ENCODE results near the gene PELI3. TPM values are rescaled to one million over a fixed set of nuclear protein-coding genes. Genes with fewer than 3 reads are reported as not detected.

The PELI3 gene
- total and polyA plus RNA-seq, 2 of the 8 experiments (the other 6 are each of a cell fraction or from before 2014, with no cell fraction given) = 5.2 to 7.6 TPM

GRCh38 chr11:66417000-66417399 lies 49.7 kb upstream of the PELI3 start:
- H3K9ac ChIP-seq (replicated peaks in 1 of 4; ENCODE audit: extremely low read depth in 1 of 4, low read depth in 3 of 4, low read length in 3 of 4) = no peak overlapping the region
- TF ChIP-seq EGR1 (IDR thresholded peaks at IDR 0.05; ENCODE audit: borderline replicate concordance, low read depth, low read length) = peak; percentile 91
- TF ChIP-seq TBP (IDR thresholded peaks at IDR 0.05; ENCODE audit: low read depth, low read length) = no peak
- H3K4ac ChIP-seq (replicated peaks; ENCODE audit: insufficient read length, low read depth, low read length) = no peak overlapping the region
- no peak overlapping the region for H2BK20ac ChIP-seq (ENCODE audit: low read length)
- no peak overlapping the region for H3K4me3 ChIP-seq (ENCODE audit: extremely low read depth in 1 of 4, insufficient read depth in 2 of 4, low read depth in 3 of 4, low read length in 4 of 4)
- H4K91ac ChIP-seq (replicated peaks; ENCODE audit: insufficient read length, low read length) = no peak overlapping the region
- H3K36me3 ChIP-seq (ENCODE audit: control insufficient read depth in 2 of 4, insufficient read depth in 4 of 4, low read length in 3 of 4) = no peaks in the 10 kb centered on the region
- H3K9me3 ChIP-seq (ENCODE audit: insufficient read depth in 2 of 2, low read depth in 1 of 2, low read length in 1 of 2) = no peaks in the 10 kb centered on the region
- FAIRE-seq = no peak
- peaks cover 13% of the 10 kb centered on the region for H3K23me2 ChIP-seq (ENCODE audit: low read depth, low read length)
- no peak overlapping the region for H3K23ac ChIP-seq (ENCODE audit: insufficient read length)
- H2BK15ac ChIP-seq (ENCODE audit: low read length) = no peak overlapping the region; the same call in 1 of the 2 replicates
- no peak overlapping the region for H2BK5ac ChIP-seq (ENCODE audit: low read depth, low read length)
- H4K20me1 ChIP-seq (replicated peaks in 1 of 2; ENCODE audit: control insufficient read depth in 1 of 2, insufficient read depth in 2 of 2, low read length in 2 of 2) = peaks cover 15 to 20% of the 10 kb centered on the region in 2 experiments
- no peak overlapping the region for H4K5ac ChIP-seq (ENCODE audit: insufficient read length, low read depth, low read length)
- no peak for DNase-seq (ENCODE audit: low read depth in 1 of 2, low spot score in 2 of 2)
- H2BK12ac ChIP-seq (ENCODE audit: low read depth, low read length) = no peak overlapping the region
- ChIA-PET CTCF (ENCODE audit: partially characterized antibody) (interaction anchor here (0.7 to 13.2 kb wide), 13 partner anchors 7 to 417 kb away, joined by 3 to 259 read pairs (median 8); partner anchors contain the start of gene MRPL11), POLR2A (ENCODE audit: partially characterized antibody) (interaction anchor here (1.4 to 3.9 kb wide), 5 partner anchors 14 to 63 kb away, joined by 3 to 13 read pairs (median 4); partner anchors contain the start of genes DPP3 and MRPL11)
- H4K8ac ChIP-seq (ENCODE audit: extremely low read depth, insufficient read depth, low read length) = no peak overlapping the region
- peaks cover 13 to 28% (median 26%) of the 10 kb centered on the region in 4 experiments for H3K27me3 ChIP-seq (replicated peaks in 1 of 4; ENCODE audit: control insufficient read depth in 3 of 4, extremely low read depth in 1 of 4, insufficient read depth in 3 of 4, low read length in 3 of 4)
- 97% methylated on average over 11 of the region's 11 CpGs; no CpG with 5 or more reads in 1 of the 2 experiments for WGBS, 2 experiments (ENCODE audit: extremely low coverage in 1 of 2, insufficient coverage in 1 of 2, insufficient read length in 1 of 2, insufficient replicate concordance in 2 of 2, low coverage in 1 of 2, low lambda C conversion rate in 2 of 2, missing lambda C conversion rate in 1 of 2)
- no peak overlapping the region for H3K18ac ChIP-seq (ENCODE audit: extremely low read depth, low read length)
- no peak overlapping the region for H3K56ac ChIP-seq (replicated peaks; ENCODE audit: insufficient read length, low read depth, low read length)
- no peak overlapping the region; a peak in 1 of 4 replicates for H3K4me2 ChIP-seq (ENCODE audit: insufficient read depth in 1 of 2, low read depth in 2 of 2, low read length in 2 of 2)
- H2AFZ ChIP-seq (ENCODE audit: low read length) = no peak overlapping the region
- H3K27ac ChIP-seq (ENCODE audit: low read depth, low read length) = no peak overlapping the region
- peaks cover 13 to 42% (median 23%) of the 10 kb centered on the region in 4 experiments for H3K4me1 ChIP-seq (replicated peaks in 1 of 4; ENCODE audit: control insufficient read depth in 3 of 4, insufficient read depth in 4 of 4, low read length in 3 of 4)
- H3K79me2 ChIP-seq (ENCODE audit: control insufficient read depth in 1 of 2, insufficient read depth in 2 of 2, low read length in 2 of 2) = no peaks in the 10 kb centered on the region
- no peak overlapping the region for H3K14ac ChIP-seq (ENCODE audit: insufficient read length)
- no peaks in the 10 kb centered on the region for H3K79me1 ChIP-seq (ENCODE audit: low read depth, low read length)
- no peak overlapping the region for H2AK5ac ChIP-seq (ENCODE audit: low read depth, low read length)
- no peak overlapping the region for H2BK120ac ChIP-seq (replicated peaks; ENCODE audit: low read depth, low read length)
